CD14-positive monocyte (primary cell): ENCODE data around the gene NCR1. TPM values are rescaled to one million over a fixed set of nuclear protein-coding genes. Genes with fewer than 3 reads are reported as not detected.

ENCODE experiments used
- DNase-seq, 3 donors: peaks; one replicate each; pipeline ENCODE4 v3.0.0-alpha.2; 2011 to 2022
- H2AFZ ChIP-seq: 2 replicates; pipeline ENCODE4 v1.6.0; 2012; ENCODE audit warnings: mild to moderate bottlenecking, low read depth, low read length, inconsistent platforms; ENCODE audit not compliant: insufficient read depth, poor library complexity, severe bottlenecking
- H3K27ac ChIP-seq, 2 donors: 1 replicate in 1 of 2; 2 replicates in 1 of 2; pipeline ENCODE4 v1.5.1; 2012 to 2013; ENCODE audit warnings: low read length in 2 of 2, control low read depth in 1 of 2, inconsistent platforms in 1 of 2, low read depth in 1 of 2, mild to moderate bottlenecking in 1 of 2
- H3K27me3 ChIP-seq, 2 donors: one replicate each; pipeline versions ENCODE4 v1.6.0 to v1.6.1; 2011 to 2013; ENCODE audit warnings: low read length in 2 of 2; ENCODE audit not compliant: control insufficient read depth in 2 of 2, insufficient read depth in 2 of 2
- H3K36me3 ChIP-seq, 2 donors: replicated peaks in 1 of 2; 1 replicate in 1 of 2; 2 replicates in 1 of 2; pipeline versions ENCODE4 v1.5.1 to v1.6.1; 2012 to 2013; ENCODE audit warnings: low read length in 2 of 2, control low read depth in 1 of 2, inconsistent platforms in 1 of 2, mild to moderate bottlenecking in 1 of 2; ENCODE audit not compliant: insufficient read depth in 2 of 2, control insufficient read depth in 1 of 2
- H3K4me1 ChIP-seq, 2 donors: 1 replicate in 1 of 2; 2 replicates in 1 of 2; pipeline versions ENCODE4 v1.5.1 to v1.6.1; 2012 to 2013; ENCODE audit warnings: low read length in 2 of 2, control low read depth in 1 of 2, inconsistent platforms in 1 of 2, mild to moderate bottlenecking in 1 of 2, moderate library complexity in 1 of 2; ENCODE audit not compliant: insufficient read depth in 2 of 2, control insufficient read depth in 1 of 2
- H3K4me2 ChIP-seq: replicated peaks from 2 replicates; pipeline ENCODE3; 2012; ENCODE audit warnings: low read length, moderate library complexity, mild to moderate bottlenecking; ENCODE audit not compliant: poor library complexity, severe bottlenecking; ENCODE audit errors: extremely low read depth
- H3K4me3 ChIP-seq, 3 experiments: fragments of 200-600 bp in 1 of 3; sonication (generic) in 1 of 3; replicated peaks in 1 of 3; 1 replicate in 2 of 3; 2 replicates in 1 of 3; pipeline ENCODE4 v1.5.1; 2011 to 2013; ENCODE audit warnings: low read length in 3 of 3, mild to moderate bottlenecking in 3 of 3, control low read depth in 2 of 3, low read depth in 2 of 3, inconsistent platforms in 1 of 3, moderate library complexity in 1 of 3
- H3K79me2 ChIP-seq: 2 replicates; pipeline ENCODE4 v1.6.0; 2012; ENCODE audit warnings: mild to moderate bottlenecking, control low read depth, inconsistent platforms, low read length, moderate library complexity; ENCODE audit not compliant: insufficient read depth
- H3K9ac ChIP-seq: 2 replicates; pipeline ENCODE4 v1.6.0; 2017; ENCODE audit warnings: low read length, mild to moderate bottlenecking; ENCODE audit not compliant: insufficient read depth, poor library complexity, severe bottlenecking
- H3K9me3 ChIP-seq, 2 donors: replicated peaks in 1 of 2; 1 replicate in 1 of 2; 2 replicates in 1 of 2; pipeline versions ENCODE4 v1.5.1 to v1.6.1; 2012 to 2013; ENCODE audit warnings: low read length in 2 of 2, control low read depth in 1 of 2; ENCODE audit not compliant: control insufficient read depth in 1 of 2, insufficient read depth in 1 of 2
- H4K20me1 ChIP-seq: 2 replicates; pipeline ENCODE4 v1.6.0; 2012; ENCODE audit warnings: mild to moderate bottlenecking, low read length, control low read depth, moderate library complexity; ENCODE audit not compliant: insufficient read depth
- H3K27ac Mint-ChIP-seq, 7 donors: one replicate each; pipeline ENCODE4 v1.8.0; 2020; ENCODE audit warnings: mild to moderate bottlenecking in 7 of 7, mixed read lengths in 7 of 7, moderate library complexity in 6 of 7, inconsistent platforms in 2 of 7
- H3K27me3 Mint-ChIP-seq, 3 donors: one replicate each; pipeline ENCODE4 v1.8.0; 2021 to 2022; ENCODE audit warnings: low read depth in 3 of 3, mild to moderate bottlenecking in 3 of 3, mixed read lengths in 3 of 3, moderate library complexity in 3 of 3, inconsistent platforms in 1 of 3
- H3K36me3 Mint-ChIP-seq, 2 donors: one replicate each; pipeline ENCODE4 v1.8.0; 2020; ENCODE audit warnings: mixed read lengths in 2 of 2, inconsistent platforms in 1 of 2, mild to moderate bottlenecking in 1 of 2
- H3K4me1 Mint-ChIP-seq: one replicate; pipeline ENCODE4 v1.8.0; 2020; ENCODE audit warnings: mild to moderate bottlenecking, mixed read lengths
- H3K4me3 Mint-ChIP-seq, 2 donors: one replicate each; pipeline ENCODE4 v1.8.0; 2020; ENCODE audit warnings: mild to moderate bottlenecking in 2 of 2, mixed read lengths in 2 of 2, moderate library complexity in 1 of 2
- H3K9me3 Mint-ChIP-seq, 7 donors: one replicate each; pipeline ENCODE4 v1.8.0; 2020 to 2022; ENCODE audit warnings: mixed read lengths in 7 of 7, mild to moderate bottlenecking in 6 of 7, moderate library complexity in 6 of 7, inconsistent platforms in 2 of 7
- WGBS: methylation state at CpG from one replicate; pipeline ENCODE4 v1.1.5; 2013; ENCODE audit warnings: missing lambda C conversion rate; ENCODE audit not compliant: insufficient coverage; 5-methylcytosine and 5-hydroxymethylcytosine counted together
- intact Hi-C, 2 donors: fragments of 100-400 bp; cut with micrococcal nuclease; formaldehyde crosslinking; loops; one replicate each; pipeline versions ENCODE4 v1.15.0 to v1.15.1; 2023
- polyA plus RNA-seq, 3 donors: library from polyadenylated mRNA; depleted of rRNA in 1 of 3; unstranded in 2 of 3; stranded (reverse) in 1 of 3; fragments of 300-500 nt in 2 of 3; fragments of >200 nt in 1 of 3; fragmentation: Illumina TruSeq in 2 of 3; gene quantifications; 1 replicate in 2 of 3; 2 replicates in 1 of 3; pipeline ENCODE4 v1.2.3, GENCODE V29; 2012 to 2021
- TF ChIP-seq, protein P1 (sequence below): fragments of 200-600 bp; IDR thresholded peaks from one replicate; pipeline ENCODE4 v1.8.0; 2022; ENCODE audit warnings: antibody characterized with exemption, mild to moderate bottlenecking

NCR1 gene
- polyA plus RNA-seq, 3 donors: 0.20 to 0.43 TPM; not detected in 1

DNA sequence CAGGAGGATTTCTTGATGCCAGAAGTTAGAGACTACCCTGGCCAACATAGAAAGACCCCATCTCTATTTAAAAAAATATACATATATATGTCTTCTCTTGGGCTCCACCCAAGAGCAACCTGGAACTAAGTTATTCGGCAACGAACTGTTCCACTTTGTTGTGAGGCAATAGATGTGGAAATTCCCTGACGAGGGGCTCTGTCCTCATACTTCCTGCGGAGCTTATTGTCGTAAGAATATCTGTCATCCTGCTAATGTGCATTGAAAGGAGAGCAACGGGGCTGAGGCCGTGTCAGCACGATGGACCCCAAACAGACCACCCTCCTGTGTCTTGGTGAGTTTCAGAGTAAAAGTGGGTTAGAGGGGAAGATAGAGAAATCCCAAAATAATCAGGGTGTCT lies 32.0 kb upstream of the NCR1 start, which contains the start of gene FCAR:
FCAR (plus strand) TSS at position 246 of the 400 bp plus-strand sequence; CDS start at position 301, 55 bp downstream.
- DNase-seq: peak; percentile 92 to 99 (median 97)
- H4K20me1 ChIP-seq: peaks cover 35% of the 10 kb centered on the region
- peak within 1 kb of the TSS; percentile 83 to 99 for H3K4me3 Mint-ChIP-seq
- H3K27me3 ChIP-seq: no peaks in the 10 kb centered on the region
- H3K4me2 ChIP-seq: peak within 1 kb of the TSS; percentile 75
- peak within 1 kb of the TSS; percentile 70 to 99 (median 77) for H3K4me3 ChIP-seq
- H3K27me3 Mint-ChIP-seq: peaks cover 0 to 10% (median 7%) of the 10 kb centered on the region in 3 donors
- TF ChIP-seq, protein P1, sequence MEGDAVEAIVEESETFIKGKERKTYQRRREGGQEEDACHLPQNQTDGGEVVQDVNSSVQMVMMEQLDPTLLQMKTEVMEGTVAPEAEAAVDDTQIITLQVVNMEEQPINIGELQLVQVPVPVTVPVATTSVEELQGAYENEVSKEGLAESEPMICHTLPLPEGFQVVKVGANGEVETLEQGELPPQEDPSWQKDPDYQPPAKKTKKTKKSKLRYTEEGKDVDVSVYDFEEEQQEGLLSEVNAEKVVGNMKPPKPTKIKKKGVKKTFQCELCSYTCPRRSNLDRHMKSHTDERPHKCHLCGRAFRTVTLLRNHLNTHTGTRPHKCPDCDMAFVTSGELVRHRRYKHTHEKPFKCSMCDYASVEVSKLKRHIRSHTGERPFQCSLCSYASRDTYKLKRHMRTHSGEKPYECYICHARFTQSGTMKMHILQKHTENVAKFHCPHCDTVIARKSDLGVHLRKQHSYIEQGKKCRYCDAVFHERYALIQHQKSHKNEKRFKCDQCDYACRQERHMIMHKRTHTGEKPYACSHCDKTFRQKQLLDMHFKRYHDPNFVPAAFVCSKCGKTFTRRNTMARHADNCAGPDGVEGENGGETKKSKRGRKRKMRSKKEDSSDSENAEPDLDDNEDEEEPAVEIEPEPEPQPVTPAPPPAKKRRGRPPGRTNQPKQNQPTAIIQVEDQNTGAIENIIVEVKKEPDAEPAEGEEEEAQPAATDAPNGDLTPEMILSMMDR: no peak
- no peaks in the 10 kb centered on the region for H3K9me3 ChIP-seq
- peaks cover 0 to 5% (median 0%) of the 10 kb centered on the region in 7 donors for H3K9me3 Mint-ChIP-seq
- WGBS: 0% methylated on average over 5 of the region's 8 CpGs
- peak within 1 kb of the TSS; percentile 87 to 99 for H3K27ac ChIP-seq
- H2AFZ ChIP-seq: no peak within 1 kb of the TSS
- peaks cover under 1 to 10% of the 10 kb centered on the region in 2 donors for H3K36me3 ChIP-seq
- H3K36me3 Mint-ChIP-seq: peaks cover 28 to 44% of the 10 kb centered on the region in 2 donors
- H3K27ac Mint-ChIP-seq: peak within 1 kb of the TSS; percentile 97 to 100 (median 99)
- peak within 1 kb of the TSS; percentile 95 for H3K9ac ChIP-seq
- H3K4me1 Mint-ChIP-seq: peaks cover 65% of the 10 kb centered on the region
- H3K79me2 ChIP-seq: peaks cover 51% of the 10 kb centered on the region
- intact Hi-C loops: loop anchor here in 1 of 2 donors (2.0 to 10.0 kb wide), 2 partner anchors 15 to 79 kb away; no protein-coding TSS in a partner anchor
- H3K4me1 ChIP-seq: peaks cover 69 to 70% of the 10 kb centered on the region in 2 donors

GRCh38 chr19:54875506-54875905 lies 30.4 kb upstream of the NCR1 start:
- Histone ChIP-seq H3K9me3 (no peaks in the 10 kb centered on the region), H3K4me3 (peak overlapping the region; percentile 70 to 99 (median 77)), H4K20me1 (peaks cover 50% of the 10 kb centered on the region), H3K27me3 (no peaks in the 10 kb centered on the region), H3K4me1 (peaks cover 81 to 85% of the 10 kb centered on the region in 2 donors), H3K4me2 (peak overlapping the region; percentile 75), H3K9ac (peak overlapping the region; percentile 95), H3K79me2 (peaks cover 66% of the 10 kb centered on the region), H3K36me3 (peaks cover 3 to 22% of the 10 kb centered on the region in 2 donors), H3K27ac (peak overlapping the region; percentile 87 to 99), H2AFZ (no peak overlapping the region)
- intact Hi-C loops: loop anchor here in 1 of 2 donors (2.0 to 10.0 kb wide), 2 partner anchors 17 to 81 kb away; no protein-coding TSS in a partner anchor
- H3K27me3 Mint-ChIP-seq: peaks cover 0 to 18% (median 6%) of the 10 kb centered on the region in 3 donors
- peaks cover 78% of the 10 kb centered on the region for H3K4me1 Mint-ChIP-seq
- H3K36me3 Mint-ChIP-seq: peaks cover 42 to 59% of the 10 kb centered on the region in 2 donors
- peaks cover 0 to 3% (median 0%) of the 10 kb centered on the region in 7 donors for H3K9me3 Mint-ChIP-seq
- TF ChIP-seq, protein P1: no peak
- 0% methylated on average over 1 of the region's 2 CpGs for WGBS
- peak; percentile 80 to 95 (median 86) for DNase-seq
- peak overlapping the region; percentile 83 to 99 for H3K4me3 Mint-ChIP-seq
- peak overlapping the region; percentile 97 to 100 (median 99) for H3K27ac Mint-ChIP-seq
